Activated naive CD4-positive, alpha-beta T cell treated with anti-CD3 and anti-CD28 coated beads for 36 hours (primary cell): Measurements from ENCODE around the gene TMEM181. TPM values are rescaled to one million over a fixed set of nuclear protein-coding genes. Genes with fewer than 3 reads are reported as not detected.

Experiments used
- CTCF ChIA-PET: fragments of 350-600 bp; sonication (Branson Sonifier 250); formaldehyde crosslinking; loops from one replicate; lab custom pipeline; 2021; ENCODE audit warnings: antibody characterized with exemption; lab: Charles Lee
- DNase-seq: peaks from one replicate; pipeline ENCODE4 v3.0.0-alpha.2; 2020
- H3K27ac Mint-ChIP-seq: one replicate; pipeline ENCODE4 v1.8.0; 2021; ENCODE audit warnings: mild to moderate bottlenecking, mixed read lengths
- H3K27me3 Mint-ChIP-seq: one replicate; pipeline ENCODE4 v1.8.0; 2021; ENCODE audit warnings: low read depth, mixed read lengths
- H3K36me3 Mint-ChIP-seq: one replicate; pipeline ENCODE4 v1.8.0; 2021; ENCODE audit warnings: low read depth, mixed read lengths
- H3K4me1 Mint-ChIP-seq: one replicate; pipeline ENCODE4 v1.8.0; 2021; ENCODE audit warnings: low read depth, mixed read lengths
- H3K4me3 Mint-ChIP-seq: one replicate; pipeline ENCODE4 v1.8.0; 2021; ENCODE audit warnings: mild to moderate bottlenecking, moderate library complexity, mixed read lengths
- H3K9me3 Mint-ChIP-seq: one replicate; pipeline ENCODE4 v1.8.0; 2021; ENCODE audit warnings: mixed read lengths
- intact Hi-C: fragments of 100-400 bp; cut with micrococcal nuclease; formaldehyde crosslinking; loops from one replicate; pipeline ENCODE4 v1.15.1; 2023
- total RNA-seq, 2 experiments: library from RNA; stranded (reverse); gene quantifications; one replicate each; pipeline ENCODE4 v1.2.3, GENCODE V29; 2021

Gene TMEM181
- total RNA-seq, 2 experiments from 2014 or later: 8.3 to 8.6 TPM

GRCh38 chr6:158558415-158559306, 1.2 kb upstream of the TMEM181 start:
- H3K9me3 Mint-ChIP-seq: no peaks in the 10 kb centered on the region
- H3K36me3 Mint-ChIP-seq: no peaks in the 10 kb centered on the region
- peaks cover 28% of the 10 kb centered on the region for H3K4me1 Mint-ChIP-seq
- DNase-seq: no peak
- H3K27me3 Mint-ChIP-seq: no peaks in the 10 kb centered on the region
- peak overlapping the region; percentile 93 for H3K4me3 Mint-ChIP-seq
- intact Hi-C loops: no loop called here
- H3K27ac Mint-ChIP-seq: no peak overlapping the region
- CTCF ChIA-PET: interaction anchor here (0.6 to 1.7 kb wide), 6 partner anchors 10 to 345 kb away, joined by 3 to 5 read pairs (median 4); no protein-coding TSS in a partner anchor

DNA sequence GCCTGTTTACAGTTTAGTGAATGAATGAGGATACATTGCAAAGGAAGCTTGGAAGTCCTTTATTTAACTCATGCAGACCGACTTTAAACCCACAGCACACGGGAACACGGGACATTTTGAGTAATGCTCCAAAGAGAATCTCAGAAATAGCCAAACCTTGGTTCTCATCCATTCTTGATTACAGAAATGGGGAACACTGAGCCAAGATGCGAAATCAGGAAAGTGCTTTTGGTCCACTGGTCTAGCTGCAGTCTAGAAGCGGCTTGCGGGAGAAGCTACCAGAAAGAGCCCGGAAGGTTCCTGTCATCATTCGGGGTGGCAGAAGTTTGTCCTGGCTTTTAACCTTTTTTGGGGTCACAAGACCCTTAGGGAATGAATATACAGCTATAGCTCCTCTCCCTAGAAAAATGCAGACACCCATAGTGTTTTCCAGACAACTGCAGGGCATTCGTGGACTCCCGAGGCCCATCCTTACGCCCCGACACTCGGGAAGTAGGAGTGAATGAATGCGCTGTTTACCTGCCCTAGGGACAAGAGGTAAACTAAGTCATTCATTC, 475 bp upstream of the TMEM181 start:
- Mint-ChIP-seq H3K27me3 (no peaks in the 10 kb centered on the region), H3K27ac (peak overlapping the region; percentile 26), H3K9me3 (no peaks in the 10 kb centered on the region), H3K4me1 (peaks cover 31% of the 10 kb centered on the region), H3K4me3 (peak overlapping the region; percentile 93), H3K36me3 (no peaks in the 10 kb centered on the region)
- DNase-seq: no peak
- intact Hi-C loops: no loop called here
- CTCF ChIA-PET: interaction anchor here (0.6 to 0.9 kb wide), 4 partner anchors 46 to 346 kb away, joined by 3 read pairs; no protein-coding TSS in a partner anchor

DNA sequence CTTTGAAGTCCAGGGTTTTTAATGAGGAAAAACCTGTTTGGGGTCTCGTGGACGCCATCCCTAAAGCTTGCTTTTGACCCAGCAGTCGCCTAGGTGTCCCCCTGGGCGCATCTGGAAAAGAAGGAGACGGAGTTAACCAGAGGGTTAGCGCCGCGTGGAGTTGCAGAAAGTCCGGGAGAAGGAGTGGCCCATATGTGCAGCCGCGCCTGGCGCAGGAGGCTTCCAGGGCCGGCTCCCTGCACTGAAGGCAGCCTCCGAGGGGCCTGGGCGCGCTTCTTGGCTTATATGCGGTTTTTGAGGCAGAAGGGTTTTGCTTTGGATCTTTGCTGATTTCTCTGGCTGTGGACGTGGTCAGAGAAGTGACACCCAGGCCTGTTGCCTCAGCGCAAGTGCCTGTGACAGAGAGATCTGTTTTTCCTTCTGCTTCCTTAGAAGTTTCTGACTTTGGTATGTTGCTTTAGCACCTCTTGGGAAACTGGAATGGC, 987 bp downstream of the TMEM181 start:
- Mint-ChIP-seq H3K4me3 (peak overlapping the region; percentile 93), H3K9me3 (no peaks in the 10 kb centered on the region), H3K36me3 (no peaks in the 10 kb centered on the region), H3K4me1 (peaks cover 39% of the 10 kb centered on the region), H3K27me3 (no peaks in the 10 kb centered on the region), H3K27ac (peak overlapping the region; percentile 84)
- intact Hi-C loops: loop anchor here (1.0 to 5.0 kb wide), 4 partner anchors 43 to 328 kb away; partner anchors contain the start of gene EZR
- peak; percentile 26 for DNase-seq
- CTCF ChIA-PET: no interaction called here

GRCh38 chr6:158561321-158561884, 1.5 kb downstream of the TMEM181 start:
- Mint-ChIP-seq H3K36me3 (no peaks in the 10 kb centered on the region), H3K9me3 (no peaks in the 10 kb centered on the region), H3K27ac (no peak overlapping the region), H3K4me1 (peaks cover 44% of the 10 kb centered on the region), H3K4me3 (peak overlapping the region; percentile 93), H3K27me3 (no peaks in the 10 kb centered on the region)
- CTCF ChIA-PET: interaction anchor here (0.7 kb wide), 1 partner anchor 157 kb away, joined by 3 read pairs; no protein-coding TSS in a partner anchor
- intact Hi-C loops: loop anchor here (2.0 to 5.0 kb wide), 2 partner anchors 256 to 329 kb away; partner anchors contain the start of gene EZR
- DNase-seq: no peak

GRCh38 chr6:158561938-158562337, 2.0 kb downstream of the TMEM181 start:
- H3K4me1 Mint-ChIP-seq: peaks cover 49% of the 10 kb centered on the region
- intact Hi-C loops: loop anchor here (2.0 to 5.0 kb wide), 2 partner anchors 255 to 329 kb away; partner anchors contain the start of gene EZR

DNA sequence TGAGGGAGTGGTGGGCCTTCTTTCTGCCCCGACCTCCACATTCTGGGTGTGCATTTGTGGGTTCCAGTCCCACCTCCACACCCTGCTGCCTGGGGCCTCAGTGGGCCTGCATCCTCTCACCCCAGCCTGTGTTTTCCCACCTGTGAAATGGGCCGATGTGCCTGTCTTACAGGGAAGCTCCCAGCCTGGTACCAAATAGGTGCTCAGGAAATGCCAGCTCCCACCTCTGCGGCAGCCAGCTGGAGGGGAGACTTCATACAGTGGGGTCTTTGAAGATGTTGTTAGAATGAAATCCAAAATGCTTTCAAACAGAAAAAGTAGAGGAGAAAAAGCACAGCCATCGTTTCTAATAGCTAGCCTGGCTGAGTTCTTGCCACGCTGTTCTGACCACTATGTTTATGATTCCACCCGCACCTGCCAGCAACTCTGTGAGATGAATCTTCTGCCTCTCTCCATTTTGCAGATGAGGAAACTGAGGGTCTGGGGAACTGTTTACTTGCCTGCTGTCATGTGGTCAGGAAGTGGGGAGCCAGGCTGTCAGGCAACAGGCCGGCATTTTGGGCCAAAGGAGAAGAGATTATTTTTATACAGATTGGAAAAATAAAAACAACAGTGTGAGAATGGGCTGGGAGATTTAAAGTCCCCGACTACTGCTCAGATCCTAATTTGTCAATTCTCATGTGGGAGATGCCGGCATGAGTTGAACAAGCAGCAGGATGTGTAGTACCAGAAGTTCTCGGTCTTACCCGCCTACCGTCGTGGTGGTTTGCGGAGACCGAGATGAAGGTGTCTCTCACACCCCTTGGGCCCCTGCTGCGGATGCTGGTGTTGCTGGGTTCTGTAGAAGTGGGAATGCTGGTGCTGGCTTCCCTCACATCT, 4.6 kb downstream of the TMEM181 start:
- DNase-seq: no peak
- Mint-ChIP-seq H3K4me3 (no peak overlapping the region), H3K27me3 (no peaks in the 10 kb centered on the region), H3K4me1 (peaks cover 67% of the 10 kb centered on the region), H3K9me3 (no peaks in the 10 kb centered on the region), H3K36me3 (no peaks in the 10 kb centered on the region), H3K27ac (no peak overlapping the region)
- CTCF ChIA-PET: no interaction called here
- intact Hi-C loops: loop anchor here (5.0 kb wide), 1 partner anchor 253 kb away; the partner anchor contains the start of gene EZR

More at GRCh38 chr6:158561938-158562337, 2.0 kb downstream of the TMEM181 start:
- no peak for DNase-seq
- H3K27ac Mint-ChIP-seq: no peak overlapping the region
- no peaks in the 10 kb centered on the region for H3K36me3 Mint-ChIP-seq
- CTCF ChIA-PET: interaction anchor here (0.7 kb wide), 1 partner anchor 157 kb away, joined by 3 read pairs; no protein-coding TSS in a partner anchor
- peak overlapping the region; percentile 2 for H3K4me3 Mint-ChIP-seq
- H3K27me3 Mint-ChIP-seq: no peaks in the 10 kb centered on the region
- no peaks in the 10 kb centered on the region for H3K9me3 Mint-ChIP-seq

- Mint-ChIP-seq H3K9me3 (no peaks in the 10 kb centered on the region), H3K27ac (no peak overlapping the region), H3K36me3 (peaks cover 2% of the 10 kb centered on the region), H3K4me3 (no peak overlapping the region), H3K4me1 (peaks cover 67% of the 10 kb centered on the region), H3K27me3 (no peaks in the 10 kb centered on the region)
- intact Hi-C loops: no loop called here
- CTCF ChIA-PET: no interaction called here
- no peak for DNase-seq
Observed at GRCh38 chr6:158565122-158565429, 5.2 kb downstream of the TMEM181 start.

- no peaks in the 10 kb centered on the region for H3K27me3 Mint-ChIP-seq
- no peak for DNase-seq
- H3K4me3 Mint-ChIP-seq: no peak overlapping the region
- H3K4me1 Mint-ChIP-seq: peaks cover 68% of the 10 kb centered on the region
- CTCF ChIA-PET: no interaction called here
- no peaks in the 10 kb centered on the region for H3K9me3 Mint-ChIP-seq
- H3K36me3 Mint-ChIP-seq: peaks cover 4% of the 10 kb centered on the region
- H3K27ac Mint-ChIP-seq: no peak overlapping the region
- intact Hi-C loops: no loop called here
Observed at GRCh38 chr6:158565482-158566040, 5.7 kb downstream of the TMEM181 start.

- peaks cover 65% of the 10 kb centered on the region for H3K4me1 Mint-ChIP-seq
- CTCF ChIA-PET: interaction anchor here (0.6 to 2.6 kb wide), 2 partner anchors 12 to 345 kb away, joined by 3 to 9 read pairs; no protein-coding TSS in a partner anchor
- no peaks in the 10 kb centered on the region for H3K9me3 Mint-ChIP-seq
- H3K36me3 Mint-ChIP-seq: peaks cover 5% of the 10 kb centered on the region
- intact Hi-C loops: no loop called here
- no peak overlapping the region for H3K4me3 Mint-ChIP-seq
- no peak overlapping the region for H3K27ac Mint-ChIP-seq
- DNase-seq: no peak
- H3K27me3 Mint-ChIP-seq: no peaks in the 10 kb centered on the region
Observed at GRCh38 chr6:158566207-158566818, 6.4 kb downstream of the TMEM181 start.

- H3K36me3 Mint-ChIP-seq: peaks cover 5% of the 10 kb centered on the region
- CTCF ChIA-PET: interaction anchor here (2.6 kb wide), 1 partner anchor 346 kb away, joined by 9 read pairs; no protein-coding TSS in a partner anchor
- intact Hi-C loops: no loop called here
- no peak for DNase-seq
- H3K27me3 Mint-ChIP-seq: no peaks in the 10 kb centered on the region
- H3K4me3 Mint-ChIP-seq: no peak overlapping the region
- no peaks in the 10 kb centered on the region for H3K9me3 Mint-ChIP-seq
- H3K4me1 Mint-ChIP-seq: peaks cover 59% of the 10 kb centered on the region
- no peak overlapping the region for H3K27ac Mint-ChIP-seq
Observed at GRCh38 chr6:158567152-158567551, 7.3 kb downstream of the TMEM181 start.
